GM21786 (cell line): ENCODE data around the gene FETUB.
"Not testable (repeated sequence)": the region's sequence is repeated elsewhere in the genome, so short reads cannot be mapped to it uniquely, and the experiment has no call there.

Experiments used
- ATAC-seq: cut with Tn5 transposase; IDR thresholded peaks from one replicate; pipeline ENCODE4 v1.9.1; 2021; ENCODE audit not compliant: unreplicated experiment

The FETUB gene

DNA sequence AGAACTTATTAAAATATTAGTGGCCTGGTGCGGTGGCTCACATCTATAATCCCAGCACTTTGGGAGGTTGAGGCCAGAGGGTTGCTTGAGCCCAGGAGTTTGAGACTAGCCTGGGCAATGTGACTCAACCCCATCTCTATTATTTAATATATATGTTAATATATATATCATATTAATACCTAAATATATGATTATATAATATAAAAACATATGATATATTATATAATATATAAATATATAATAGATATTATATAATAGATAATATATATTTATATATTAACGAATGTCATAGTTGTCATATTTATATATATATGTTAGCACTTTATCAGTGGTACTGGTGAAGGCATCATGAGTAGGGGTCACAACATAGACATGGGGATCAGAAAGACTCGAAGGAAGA is 30.9 kb downstream of the FETUB start:
- no peak for ATAC-seq

DNA sequence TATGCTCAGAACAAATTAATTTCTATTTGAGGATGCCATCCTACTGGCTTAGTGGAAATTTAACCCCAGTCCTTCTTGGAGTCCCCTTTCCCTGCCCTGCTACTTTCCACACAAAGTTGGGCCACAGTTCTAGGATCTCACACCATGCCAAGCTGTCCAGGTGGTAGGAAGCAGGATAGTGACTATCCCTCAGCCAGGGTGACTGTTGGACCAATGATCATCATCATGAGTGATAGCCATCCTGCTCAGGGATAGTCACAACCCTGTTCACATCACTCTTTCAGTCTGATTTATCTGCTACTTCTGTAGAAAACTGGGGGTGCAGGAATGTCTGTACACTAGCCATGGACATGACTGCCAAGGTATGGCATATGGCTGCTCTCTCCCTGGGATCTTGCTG is 38.4 kb downstream of the FETUB start:
- no peak for ATAC-seq

DNA sequence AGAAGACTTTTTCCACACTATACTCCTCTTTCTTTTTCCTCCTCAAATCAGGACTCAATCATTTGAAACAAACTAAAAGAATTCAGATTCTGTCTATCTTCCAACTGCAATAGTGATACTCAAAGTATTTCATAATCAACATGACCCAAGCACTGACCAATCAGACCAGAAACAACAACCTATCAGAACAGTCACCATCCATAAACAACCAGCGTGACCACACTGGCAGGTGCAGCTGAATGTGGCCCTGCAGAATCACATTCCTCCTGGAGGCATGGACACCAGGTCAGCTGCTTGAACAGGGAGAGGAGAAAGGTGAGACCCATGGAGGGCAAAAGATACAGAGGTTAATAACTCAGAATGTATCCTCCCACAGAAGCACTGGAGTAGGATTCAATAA is 39.0 kb downstream of the FETUB start:
- ATAC-seq, result no peak

DNA sequence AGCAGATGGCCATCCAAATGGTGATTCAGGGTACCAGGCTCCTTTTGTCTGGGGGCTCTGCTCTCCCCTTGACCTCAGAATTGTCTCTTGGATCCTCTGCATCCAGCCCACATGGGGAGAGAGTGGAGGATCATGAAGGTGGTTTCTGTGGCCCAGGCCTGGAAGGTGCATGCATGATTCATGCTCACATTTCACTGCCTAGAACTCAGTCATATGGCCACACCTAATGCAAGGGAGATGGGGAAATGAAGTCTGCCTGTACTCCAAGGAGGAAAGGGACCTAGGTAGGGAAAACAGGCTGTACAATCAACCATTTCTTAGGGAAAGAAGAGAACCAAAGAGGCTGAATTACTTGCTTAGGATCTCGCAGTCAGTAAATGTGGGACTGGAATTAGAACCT is 40.7 kb downstream of the FETUB start:
- no peak for ATAC-seq

DNA sequence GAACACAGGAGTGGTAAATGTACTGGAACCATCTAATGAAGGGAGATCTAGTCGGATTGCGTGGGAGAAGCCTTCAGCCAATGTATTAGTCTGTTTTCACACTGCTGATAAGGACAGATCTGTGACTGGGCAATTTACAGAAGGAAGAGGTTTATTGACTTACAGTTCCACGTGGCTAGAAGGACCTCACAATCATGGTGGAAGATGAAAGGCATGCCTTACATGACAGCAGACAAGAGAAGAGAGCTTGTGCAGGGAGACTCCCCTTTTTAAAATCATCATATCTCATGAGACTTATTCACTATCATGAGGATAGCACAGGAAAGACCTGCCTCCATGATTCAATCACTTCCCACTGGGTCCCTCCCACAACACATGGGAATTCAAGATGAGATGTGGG is 42.6 kb downstream of the FETUB start:
- no peak for ATAC-seq

DNA sequence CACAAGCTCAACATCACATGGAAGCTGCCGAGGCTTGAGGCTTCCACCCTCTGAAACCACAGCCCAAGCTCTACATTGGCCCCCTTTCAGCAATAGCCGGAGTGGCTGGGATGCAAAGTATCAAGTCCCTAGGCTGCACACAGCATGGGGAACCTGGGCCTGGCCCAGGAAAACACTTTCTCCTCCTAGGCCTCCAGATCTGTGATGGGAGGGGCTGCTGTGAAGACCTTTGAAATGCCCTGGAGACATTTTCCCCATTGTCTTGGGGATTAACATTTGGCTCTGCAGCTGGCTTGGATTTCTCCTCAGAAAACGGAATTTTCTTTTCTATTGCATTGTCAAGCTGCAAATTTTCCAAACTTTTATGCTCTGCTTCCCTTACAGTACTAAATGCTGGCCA is 43.8 kb downstream of the FETUB start:
- no peak for ATAC-seq

DNA sequence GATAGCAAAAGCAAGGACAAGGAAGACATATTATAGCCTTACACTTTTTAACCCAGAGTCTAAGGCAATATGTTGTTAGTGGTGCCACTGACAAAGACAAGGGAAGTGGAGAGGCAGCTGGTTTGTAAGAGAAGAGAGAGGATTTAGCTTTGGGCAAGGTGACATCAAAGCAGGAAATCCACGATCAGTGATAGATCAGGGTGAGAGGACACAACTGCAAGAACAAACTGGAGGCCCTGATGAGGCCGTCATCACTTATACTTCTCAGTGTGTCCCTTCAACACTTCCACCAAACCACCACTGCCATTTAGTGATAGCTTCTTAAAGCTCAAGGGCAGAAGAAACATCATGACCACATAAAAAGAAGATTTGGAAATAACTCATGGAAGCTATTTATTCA is 46.3 kb downstream of the FETUB start:
- ATAC-seq, result not testable (repeated sequence)

DNA sequence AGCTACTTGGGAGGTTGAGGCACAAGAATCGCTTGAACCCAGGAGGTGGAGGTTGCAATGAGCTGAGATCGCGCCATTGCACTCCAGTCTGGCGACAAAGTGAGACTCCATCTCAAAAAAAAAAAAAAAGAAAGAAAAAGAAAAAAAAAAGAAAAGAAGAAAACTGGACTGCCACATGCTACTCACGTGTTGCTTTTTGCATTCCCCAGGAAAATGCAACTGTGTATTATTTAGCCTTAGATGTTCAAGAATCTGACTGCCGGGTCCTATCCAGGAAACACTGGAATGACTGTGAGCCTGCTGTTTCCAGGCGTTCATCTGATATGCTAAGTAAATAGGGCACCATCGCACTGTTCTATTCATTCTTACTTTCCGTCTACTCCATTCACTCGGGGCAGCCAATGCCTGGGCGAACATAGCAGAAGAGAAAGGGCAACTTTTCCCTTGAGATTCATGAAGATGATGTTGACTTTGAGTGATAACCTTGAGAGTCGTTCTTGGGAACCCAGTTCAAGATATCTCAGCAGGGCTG is 47.0 kb downstream of the FETUB start:
- ATAC-seq, result no peak

DNA sequence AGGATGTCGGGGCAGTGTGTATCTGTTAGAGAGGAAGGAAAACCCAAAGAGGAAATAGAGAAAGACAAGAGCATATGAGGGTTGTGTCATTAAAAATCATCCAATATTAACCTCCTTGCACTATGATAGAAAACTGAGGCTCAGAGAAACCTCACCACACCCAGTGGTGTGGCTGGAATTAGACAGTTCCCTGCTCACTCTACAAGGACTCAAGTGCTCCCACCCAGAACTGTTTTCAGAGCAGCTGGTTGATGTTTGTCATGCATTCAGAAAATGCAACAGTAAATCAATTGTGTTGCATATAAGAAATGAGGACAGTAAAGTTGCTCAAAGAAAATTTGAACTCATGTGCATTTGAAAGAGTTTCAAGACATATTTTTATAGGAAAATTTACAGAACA is 50.1 kb downstream of the FETUB start:
- not testable (repeated sequence) for ATAC-seq

DNA sequence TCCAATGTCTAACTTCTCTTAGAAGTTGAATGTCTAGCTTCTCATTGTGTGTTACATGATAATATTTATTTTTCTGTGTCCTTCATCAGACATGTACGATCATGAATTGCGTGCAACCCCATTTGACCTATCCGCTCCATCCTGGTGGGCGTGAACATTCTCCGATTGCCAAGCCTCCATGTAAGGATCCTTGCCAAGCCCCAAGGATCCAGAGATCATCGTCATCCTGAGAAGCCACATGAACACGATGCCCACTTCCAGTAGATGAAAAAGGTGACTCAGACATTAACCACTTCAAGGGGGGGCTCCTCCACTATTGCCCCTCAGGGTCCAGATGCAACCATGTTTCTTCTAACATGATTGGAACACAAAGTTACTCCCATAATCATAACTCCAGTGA is 51.5 kb downstream of the FETUB start:
- no peak for ATAC-seq

DNA sequence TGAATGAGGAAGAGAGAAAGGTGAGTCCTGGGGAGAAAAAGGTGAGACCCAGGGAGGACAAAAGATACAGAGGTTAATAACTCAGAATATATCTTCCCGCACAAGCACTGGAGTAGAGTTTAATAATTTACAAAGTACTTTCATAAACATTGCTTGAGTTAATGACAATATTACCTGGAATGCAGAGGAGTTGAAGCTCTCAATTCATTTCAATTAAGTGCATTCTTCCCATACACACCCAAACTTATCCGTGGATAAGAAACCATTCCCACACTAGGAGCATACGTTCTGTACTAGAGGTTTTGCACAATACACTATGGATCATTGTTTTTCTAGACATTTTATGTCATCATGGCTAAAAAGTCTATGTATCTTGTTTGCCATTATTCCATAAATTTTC is 53.6 kb downstream of the FETUB start:
- no peak for ATAC-seq

DNA sequence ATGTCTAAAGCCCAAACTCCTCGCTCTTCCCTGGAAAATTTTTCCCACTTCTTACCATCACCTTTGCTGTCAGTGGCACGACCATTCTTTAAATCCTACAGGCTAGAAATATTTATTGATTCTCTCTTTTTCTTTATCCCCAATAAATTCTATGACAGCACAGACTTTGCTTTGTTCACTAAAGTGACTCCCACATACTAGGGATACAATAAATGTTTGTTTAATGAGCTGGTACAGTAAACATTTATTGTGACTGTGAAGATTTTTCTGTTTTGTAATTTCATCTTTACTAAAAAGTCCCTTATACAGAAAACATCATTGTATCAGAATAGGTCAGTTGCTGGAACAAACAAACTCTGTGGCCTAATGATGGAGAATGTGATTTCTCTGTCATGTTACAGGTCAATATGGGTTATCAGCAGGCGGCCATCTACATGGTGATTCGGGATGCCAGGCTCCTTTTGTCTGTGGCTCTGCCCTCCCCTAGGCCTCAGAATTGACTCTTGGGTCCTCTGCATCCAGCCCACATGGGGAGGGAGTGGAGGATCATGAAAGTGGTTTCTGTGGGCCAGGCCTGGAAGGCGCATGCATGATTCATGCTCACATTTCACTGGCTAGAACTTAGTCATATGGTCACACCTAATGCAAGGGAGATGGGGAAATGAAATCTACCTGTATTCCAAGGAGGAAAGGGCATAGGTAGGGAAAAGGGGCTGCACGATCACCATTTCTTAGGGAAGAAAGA is 54.3 kb downstream of the FETUB start:
- ATAC-seq, result no peak

DNA sequence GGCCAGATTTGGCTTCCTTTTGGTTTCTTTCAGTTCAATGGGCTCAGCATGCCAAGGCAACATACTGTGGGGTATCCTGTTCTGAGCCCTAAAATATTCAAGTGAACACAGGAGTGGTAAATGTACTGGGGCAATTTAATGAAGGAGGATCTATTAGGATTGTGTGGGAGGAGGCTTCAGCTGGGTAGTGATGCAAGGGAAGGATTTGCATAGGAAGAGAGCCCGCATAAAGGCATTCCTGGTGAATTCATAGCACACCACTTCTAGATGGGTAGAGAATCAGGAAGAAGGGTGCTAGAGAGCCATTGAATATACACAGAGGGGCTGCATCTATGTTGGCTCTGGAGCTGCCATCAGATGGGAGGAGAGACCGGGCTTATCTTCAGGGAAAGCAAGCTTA is 56.3 kb downstream of the FETUB start:
- ATAC-seq, result no peak

DNA sequence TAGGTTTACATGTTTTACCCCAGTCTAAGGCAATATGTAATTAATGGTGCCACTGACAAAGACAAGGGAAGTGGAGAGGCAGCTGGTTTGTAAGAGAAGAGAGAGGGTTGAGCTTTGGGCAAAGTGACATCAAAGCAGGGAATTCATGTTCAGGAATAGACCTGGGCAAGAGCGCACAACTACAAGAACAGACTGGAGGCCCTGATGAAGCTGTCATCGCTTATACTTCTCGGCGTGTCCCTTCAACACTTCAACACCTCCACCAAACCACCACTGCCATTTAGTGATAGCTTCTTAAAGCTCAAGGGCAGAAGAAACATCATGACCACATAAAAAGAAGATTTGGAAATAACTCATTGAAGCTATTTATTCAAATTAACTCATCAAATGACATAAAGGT is 57.3 kb downstream of the FETUB start:
- ATAC-seq, result no peak

DNA sequence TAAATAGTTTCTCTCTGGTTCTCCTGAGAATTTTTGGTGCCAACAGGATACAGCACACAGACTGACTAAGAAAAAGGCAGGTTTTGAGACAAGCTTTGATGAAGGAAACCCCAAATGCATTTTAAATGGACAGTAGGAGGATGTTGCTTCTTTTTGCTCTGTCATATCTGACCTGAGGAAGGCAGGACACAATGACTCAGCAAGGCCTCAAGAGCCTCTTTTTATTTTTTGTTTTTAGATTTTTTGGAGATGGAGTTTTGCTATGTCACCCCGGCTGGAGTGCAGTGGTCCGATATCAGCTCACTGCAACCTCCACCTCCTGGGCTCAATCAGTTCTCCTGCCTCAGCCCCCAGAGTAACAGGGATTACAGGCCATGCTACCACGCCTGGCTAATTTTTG is 60.1 kb downstream of the FETUB start:
- ATAC-seq, result no peak

DNA sequence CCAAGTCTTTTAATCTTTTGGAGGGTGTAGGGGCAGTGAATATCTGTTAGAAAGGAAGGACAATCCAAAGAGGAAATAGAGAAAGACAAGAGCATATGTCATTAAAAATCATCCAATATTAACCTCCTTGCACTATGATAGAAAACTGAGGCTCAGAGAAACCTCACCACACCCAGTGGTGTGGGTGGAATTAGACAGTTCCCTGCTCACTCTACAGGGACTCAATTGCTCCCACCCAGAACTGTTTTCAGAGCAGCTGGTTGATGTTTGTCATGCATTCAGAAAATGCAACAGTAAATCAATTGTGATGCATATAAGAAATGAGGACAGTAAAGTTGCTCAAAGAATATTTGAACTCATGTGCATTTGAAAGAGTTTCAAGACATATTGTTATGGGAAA is 62.3 kb downstream of the FETUB start:
- ATAC-seq, result not testable (repeated sequence)
